ENCODE data around the gene KRTAP12-2. TPM values are rescaled to one million over a fixed set of nuclear protein-coding genes. Genes with fewer than 3 reads are reported as not detected.

Gene KRTAP12-2
- total RNA-seq, 6 donors from 2014 or later = not detected

- no peaks in the 10 kb centered on the region for H3K27me3 ChIP-seq
- no peak within 1 kb of the TSS for H3K27ac ChIP-seq
- H3K36me3 ChIP-seq = no peaks in the 10 kb centered on the region
- no peak within 1 kb of the TSS for H3K4me3 ChIP-seq
- TF ChIP-seq POLR2A (IDR thresholded peaks at IDR 0.05) = no peak
- TF ChIP-seq POLR2AphosphoS5 (IDR thresholded peaks at IDR 0.05) = no peak
- TF ChIP-seq CTCF (IDR thresholded peaks at IDR 0.05) = no peak
- TF ChIP-seq EP300 (IDR thresholded peaks at IDR 0.05) = no peak
- ATAC-seq (ENCODE audit: low FRiP score in 2 of 2) (no peak), DNase-seq (peak in 1 of 2 donors; percentile 58)
- H3K4me1 ChIP-seq = no peaks in the 10 kb centered on the region
- H3K9me3 ChIP-seq = peaks cover 0 to 4% (median 3%) of the 10 kb centered on the region in 4 donors
- 49 to 52% methylated on average over 12 of the region's 21 CpGs for WGBS, 2 donors
Measured at GRCh38 chr21:44637018-44637850, 29.5 kb downstream of the KRTAP12-2 start, which contains the start of gene KRTAP10-10. KRTAP10-10 (plus strand) TSS chr21:44637356; CDS start chr21:44637418, 62 bp downstream.

GRCh38 chr21:44636209-44637017 is 30.3 kb downstream of the KRTAP12-2 start:
- WGBS, 2 donors = 80 to 87% methylated on average over 12 to 15 of the region's 15 CpGs
- peaks cover 5 to 12% (median 9%) of the 10 kb centered on the region in 4 donors for H3K9me3 ChIP-seq
- no peaks in the 10 kb centered on the region for H3K27me3 ChIP-seq
- no peak overlapping the region for H3K4me3 ChIP-seq
- ATAC-seq (ENCODE audit: low FRiP score in 2 of 2) (no peak), DNase-seq (no peak)
- TF ChIP-seq CTCF (IDR thresholded peaks at IDR 0.05) = no peak
- no peak for TF ChIP-seq EP300 (IDR thresholded peaks at IDR 0.05)
- no peak for TF ChIP-seq POLR2AphosphoS5 (IDR thresholded peaks at IDR 0.05)
- no peak for TF ChIP-seq POLR2A (IDR thresholded peaks at IDR 0.05)
- no peaks in the 10 kb centered on the region for H3K36me3 ChIP-seq
- no peak overlapping the region for H3K27ac ChIP-seq
- no peaks in the 10 kb centered on the region for H3K4me1 ChIP-seq

GRCh38 chr21:44632067-44632466 is 34.7 kb downstream of the KRTAP12-2 start:
- TF ChIP-seq POLR2AphosphoS5 (IDR thresholded peaks at IDR 0.05) (no peak), EP300 (IDR thresholded peaks at IDR 0.05) (no peak), CTCF (IDR thresholded peaks at IDR 0.05) (no peak), POLR2A (IDR thresholded peaks at IDR 0.05) (no peak)
- H3K4me3 ChIP-seq = no peak overlapping the region
- H3K9me3 ChIP-seq = peaks cover 6 to 16% (median 13%) of the 10 kb centered on the region in 4 donors
- no peaks in the 10 kb centered on the region for H3K4me1 ChIP-seq
- 82 to 92% methylated on average over 1 of the region's 1 CpG for WGBS, 2 donors
- no peak for DNase-seq
- H3K27ac ChIP-seq = no peak overlapping the region
- no peaks in the 10 kb centered on the region for H3K27me3 ChIP-seq
- no peak for ATAC-seq (ENCODE audit: low FRiP score in 2 of 2)
- H3K36me3 ChIP-seq = no peaks in the 10 kb centered on the region

- DNase-seq (no peak), ATAC-seq (ENCODE audit: low FRiP score in 2 of 2) (no peak)
- H3K4me3 ChIP-seq = no peak overlapping the region
- H3K27ac ChIP-seq = no peak overlapping the region
- 58 to 72% methylated on average over 2 of the region's 2 CpGs for WGBS, 2 donors
- TF ChIP-seq POLR2AphosphoS5 (IDR thresholded peaks at IDR 0.05) (no peak), POLR2A (IDR thresholded peaks at IDR 0.05) (no peak), EP300 (IDR thresholded peaks at IDR 0.05) (no peak)
- H3K9me3 ChIP-seq = peaks cover 6 to 16% (median 13%) of the 10 kb centered on the region in 4 donors
- no peaks in the 10 kb centered on the region for H3K27me3 ChIP-seq
- no peaks in the 10 kb centered on the region for H3K36me3 ChIP-seq
- no peaks in the 10 kb centered on the region for H3K4me1 ChIP-seq
Measured at GRCh38 chr21:44630440-44630839, 36.3 kb downstream of the KRTAP12-2 start.
